GM10248 (cell line): ENCODE results near the gene STAG3.
"Not testable (repeated sequence)": the region's sequence is repeated elsewhere in the genome, so short reads cannot be mapped to it uniquely, and the experiment has no call there.

Source experiments
- CTCF ChIA-PET: fragments of 300-600 bp; sonication (Branson Sonifier 250); formaldehyde crosslinking; extraction: SDS; loops from one replicate; lab custom pipeline; 2021; ENCODE audit warnings: antibody characterized with exemption; lab: Yijun Ruan, JAX
- POLR2A ChIA-PET: fragments of 350-650 bp; sonication (Branson Sonifier 250); formaldehyde crosslinking; extraction: SDS; loops from one replicate; lab custom pipeline; 2020; ENCODE audit warnings: antibody characterized with exemption; lab: Yijun Ruan, JAX
- DNase-seq: peaks from one replicate; pipeline ENCODE4 v3.0.0; 2012; ENCODE audit errors: extremely low spot score
- CTCF ChIP-seq: IDR thresholded peaks from 2 replicates; pipeline ENCODE4 v1.5.1; 2012; ENCODE audit warnings: mild to moderate bottlenecking, low read depth; ENCODE audit errors: extremely low read depth, missing control alignments, control extremely low read depth

Gene STAG3

DNA sequence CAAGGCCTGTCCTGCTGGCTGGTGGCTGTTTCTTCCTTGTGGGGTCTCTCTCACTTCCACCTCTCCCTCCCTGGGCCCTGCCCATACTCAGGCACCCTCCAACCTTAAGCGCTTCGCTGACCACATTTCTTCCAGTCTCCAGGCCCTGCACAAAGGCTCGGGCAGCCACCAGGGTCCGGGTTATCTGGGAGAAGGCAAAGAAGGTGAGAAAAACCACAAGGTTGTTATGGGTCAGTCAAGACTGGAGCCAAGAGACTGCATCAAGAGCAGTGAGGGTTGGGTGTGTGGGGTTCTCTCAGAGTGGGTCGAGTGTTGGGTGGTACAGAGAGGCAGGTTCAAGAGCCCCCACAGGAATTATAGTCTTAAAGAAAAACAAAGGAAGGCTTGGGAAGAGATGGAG is 3.1 kb upstream of the STAG3 start:
- CTCF ChIA-PET = interaction anchor here (1.2 kb wide), 1 partner anchor 19 kb away, joined by 3 read pairs; no protein-coding TSS in a partner anchor
- no peak for TF ChIP-seq CTCF
- DNase-seq = no peak
- POLR2A ChIA-PET = no interaction called here

DNA sequence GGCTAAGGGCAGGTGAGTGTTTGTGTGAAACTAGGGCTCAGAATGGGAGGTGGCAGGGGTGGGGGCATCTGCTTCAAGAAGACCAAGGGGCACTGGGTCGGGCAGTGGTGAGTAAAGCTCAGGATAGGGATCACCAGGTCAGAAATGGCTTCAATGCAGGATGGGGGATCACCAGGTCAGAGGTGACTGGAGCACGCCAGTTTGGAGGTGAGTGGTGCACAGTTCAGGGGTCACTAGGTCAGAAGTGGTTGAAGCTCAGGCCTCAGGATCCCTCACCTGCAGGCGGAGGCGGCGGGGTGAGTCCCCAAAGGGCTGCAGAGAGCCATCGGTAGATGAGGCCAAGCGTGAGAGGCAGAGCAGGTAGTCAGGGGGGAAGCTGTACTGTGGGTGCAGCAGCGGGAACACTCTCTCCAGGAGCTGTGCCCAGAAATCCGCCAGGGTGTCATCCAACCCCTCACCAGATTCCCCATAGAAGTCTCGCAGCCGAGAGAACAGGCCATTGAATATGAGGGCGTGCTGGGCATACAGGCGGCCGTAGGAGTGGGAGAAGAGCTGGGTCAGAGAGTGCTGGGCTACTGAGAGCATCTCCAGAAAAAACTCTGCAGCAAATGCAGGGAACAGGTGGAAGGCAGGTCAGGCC is 2.3 kb upstream of the STAG3 start:
- ChIA-PET POLR2A (no interaction called here), CTCF (interaction anchor here (1.2 kb wide), 1 partner anchor 20 kb away, joined by 3 read pairs; no protein-coding TSS in a partner anchor)
- no peak for TF ChIP-seq CTCF
- DNase-seq = no peak

DNA sequence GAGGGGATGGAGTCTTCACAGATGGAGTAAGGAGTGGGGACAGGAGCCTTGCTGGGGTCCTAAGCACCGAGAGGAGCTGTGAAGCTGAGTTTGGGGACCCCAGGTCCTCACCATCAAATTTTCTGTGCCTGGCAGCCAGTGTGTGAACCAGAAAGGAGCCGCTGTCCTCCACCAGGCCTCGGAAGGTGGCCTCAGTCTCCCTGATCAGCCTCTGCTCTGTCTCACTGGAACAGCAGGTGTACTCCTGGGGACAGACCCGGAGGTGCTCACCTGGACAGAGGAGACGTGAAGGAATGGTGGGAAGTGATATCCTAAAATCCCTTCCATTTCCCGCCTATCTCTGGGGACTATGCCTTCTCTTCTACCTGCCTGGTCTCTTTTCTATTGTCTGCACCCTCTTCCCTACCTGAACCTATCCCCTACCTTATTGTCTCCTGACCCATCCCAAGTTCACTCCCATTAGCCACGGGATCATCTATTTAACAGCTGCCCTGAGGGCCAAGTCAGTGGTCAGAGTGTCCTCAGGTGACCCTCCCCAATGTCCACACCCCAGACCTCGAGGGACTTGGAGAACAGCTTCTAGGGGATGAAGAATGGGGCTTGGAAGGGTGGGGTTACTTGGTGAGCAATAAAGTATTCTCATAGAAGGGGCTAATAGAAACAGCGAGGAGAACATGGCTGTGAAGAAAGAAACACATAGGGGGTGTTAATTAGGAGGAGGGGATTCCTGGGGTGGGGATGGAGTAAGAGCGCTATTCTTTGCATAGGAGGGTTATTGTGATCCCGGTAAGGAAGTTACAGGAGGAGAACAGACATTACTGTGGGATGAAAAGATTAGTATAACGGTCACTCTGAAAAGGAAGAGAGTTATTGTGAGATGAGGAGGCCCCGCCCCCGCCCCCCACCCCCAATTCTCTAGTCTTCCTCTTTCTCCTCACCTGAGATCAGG is 1.3 kb upstream of the STAG3 start:
- CTCF ChIA-PET = interaction anchor here (0.9 to 1.8 kb wide), 7 partner anchors 9 to 231 kb away, joined by 3 to 7 read pairs (median 4); no protein-coding TSS in a partner anchor
- DNase-seq = no peak
- POLR2A ChIA-PET = no interaction called here
- TF ChIP-seq CTCF = no peak

- CTCF ChIA-PET = interaction anchor here (1.0 to 4.2 kb wide), 3 partner anchors 9 to 38 kb away, joined by 3 to 25 read pairs (median 4); no protein-coding TSS in a partner anchor
- DNase-seq, POLR2A ChIA-PET: not testable (repeated sequence)
These were observed 2.4 kb downstream of the STAG3 start for GRCh38 chr7:100180084-100180483.

DNA sequence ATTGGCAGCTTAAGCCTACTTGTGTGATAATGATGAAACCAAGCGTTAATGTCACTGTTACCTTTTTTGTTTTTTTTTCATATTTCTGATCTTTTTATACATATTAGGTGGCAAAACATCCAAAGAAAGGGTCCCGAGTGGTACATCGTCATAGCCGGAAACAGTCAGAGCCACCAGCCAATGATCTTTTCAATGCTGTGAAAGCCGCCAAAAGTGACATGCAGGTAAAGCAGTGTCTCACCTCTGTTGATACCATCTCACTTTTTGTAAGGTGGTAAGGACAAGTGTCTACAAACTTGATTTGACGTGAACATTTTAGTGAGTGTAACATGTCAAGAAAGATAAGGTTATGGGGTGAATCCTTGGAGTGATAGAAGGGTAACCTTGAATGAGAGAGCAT is 4.9 kb downstream of the STAG3 start:
- CTCF ChIA-PET = interaction anchor here (1.0 kb wide), 2 partner anchors 10 to 13 kb away, joined by 3 to 4 read pairs; no protein-coding TSS in a partner anchor
- POLR2A ChIA-PET, DNase-seq: not testable (repeated sequence)

DNA sequence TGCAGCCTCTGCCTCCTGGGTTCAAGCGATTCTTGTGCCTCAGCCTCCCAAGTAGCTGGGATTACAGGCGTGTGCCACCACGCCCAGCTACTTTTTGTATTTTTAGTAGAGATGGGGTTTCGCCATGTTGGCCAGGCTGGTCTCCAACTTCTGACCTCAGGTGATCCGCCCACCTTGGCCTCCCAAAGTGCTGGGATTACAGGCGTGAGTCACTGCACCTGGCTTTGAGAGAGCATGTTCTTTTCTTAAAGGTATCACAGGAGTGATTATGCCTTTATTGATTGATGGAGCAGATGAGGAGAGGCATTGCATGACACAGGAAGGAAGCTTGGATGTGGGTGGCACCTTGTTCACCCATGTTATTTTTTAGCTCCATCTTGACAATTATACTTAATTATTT is 5.4 kb downstream of the STAG3 start:
- DNase-seq, POLR2A ChIA-PET: not testable (repeated sequence)
- CTCF ChIA-PET = interaction anchor here (1.0 kb wide), 1 partner anchor 9 kb away, joined by 3 read pairs; no protein-coding TSS in a partner anchor

DNA sequence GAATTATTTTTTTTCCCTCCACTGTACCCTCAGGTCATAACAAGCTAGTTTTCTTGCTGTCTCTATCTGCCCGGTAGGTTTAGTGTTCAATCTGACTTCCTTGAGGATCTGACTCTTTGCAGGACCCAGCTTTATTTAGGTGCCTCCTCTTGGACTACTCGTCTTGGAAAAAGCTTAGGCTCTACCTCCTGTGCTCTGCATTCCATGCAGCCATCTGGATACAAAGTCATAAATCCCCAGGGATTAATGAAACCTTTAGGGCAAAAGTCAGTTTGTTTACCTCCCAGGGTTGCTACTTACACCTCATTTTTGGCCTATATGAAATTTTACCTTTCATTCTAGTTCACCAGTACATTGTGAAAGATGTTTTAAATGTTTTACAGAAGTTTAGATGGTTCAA is 8.0 kb downstream of the STAG3 start:
- no peak for TF ChIP-seq CTCF
- DNase-seq = no peak
- POLR2A ChIA-PET = no interaction called here
- CTCF ChIA-PET = interaction anchor here (1.4 to 2.2 kb wide), 2 partner anchors 9 to 25 kb away, joined by 3 to 6 read pairs; partner anchors contain the start of gene GPC2
